GM21529 (cell line): Measurements from ENCODE around the gene VPS8.

Experiments used
- ATAC-seq: cut with Tn5 transposase; IDR thresholded peaks from one replicate; pipeline ENCODE4 v1.9.1; 2021; ENCODE audit not compliant: unreplicated experiment

Gene VPS8

DNA sequence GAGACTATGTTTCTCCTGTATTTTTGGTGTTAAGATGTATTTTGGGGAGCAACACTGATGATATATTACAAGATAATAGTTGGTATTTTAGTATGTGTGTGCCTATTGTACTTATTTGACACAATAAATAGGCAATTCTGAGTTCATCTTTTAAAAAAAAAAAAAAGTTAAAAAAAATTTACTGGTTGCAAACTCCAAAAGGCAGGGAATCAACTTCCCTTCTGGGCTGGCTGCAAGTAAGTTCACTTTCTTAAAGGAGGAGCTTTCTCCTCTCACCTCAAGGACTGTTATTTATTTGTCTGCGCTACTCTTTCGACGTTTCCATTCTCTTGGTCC lies 335 bp upstream of the VPS8 start:
- ATAC-seq: no peak

DNA sequence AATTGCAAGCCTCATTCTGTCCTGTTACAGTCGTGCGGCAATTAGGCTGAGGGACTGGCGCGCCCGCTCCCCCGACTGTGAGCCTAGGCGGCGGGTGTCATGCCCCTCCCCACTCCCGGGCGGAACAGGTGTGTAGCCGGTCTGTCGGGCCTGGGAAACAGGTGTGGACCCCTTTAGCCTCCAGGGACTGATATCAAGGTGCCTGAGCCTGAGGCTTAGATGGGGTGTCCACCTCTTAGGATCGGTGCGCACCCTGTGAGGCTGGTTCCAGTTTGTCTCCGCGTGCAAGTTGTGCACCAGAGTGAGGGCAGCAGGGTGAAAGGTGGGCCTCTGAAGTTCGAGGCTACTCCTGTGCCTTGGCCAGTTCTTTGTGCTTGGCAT lies 686 bp downstream of the VPS8 start:
- peak; percentile 24 for ATAC-seq

DNA sequence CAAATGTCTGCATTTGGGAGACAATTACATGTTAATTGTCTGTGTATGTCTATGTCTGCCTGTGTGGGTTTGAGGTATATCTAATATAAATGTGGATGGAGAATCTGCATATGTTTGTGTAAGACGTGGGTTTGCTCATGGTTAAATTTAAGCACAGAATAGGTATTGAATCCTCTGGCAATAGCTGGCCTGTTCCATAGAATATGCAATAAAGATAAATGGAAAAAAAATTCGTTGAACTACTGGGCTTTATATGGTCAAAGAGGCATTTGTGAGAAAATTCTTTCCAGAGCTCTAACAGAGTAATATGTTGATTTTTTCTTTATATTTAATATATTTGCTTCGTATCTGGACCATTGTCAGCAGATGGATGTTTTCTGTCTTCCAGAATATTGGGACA lies 1.4 kb downstream of the VPS8 start:
- ATAC-seq: no peak

DNA sequence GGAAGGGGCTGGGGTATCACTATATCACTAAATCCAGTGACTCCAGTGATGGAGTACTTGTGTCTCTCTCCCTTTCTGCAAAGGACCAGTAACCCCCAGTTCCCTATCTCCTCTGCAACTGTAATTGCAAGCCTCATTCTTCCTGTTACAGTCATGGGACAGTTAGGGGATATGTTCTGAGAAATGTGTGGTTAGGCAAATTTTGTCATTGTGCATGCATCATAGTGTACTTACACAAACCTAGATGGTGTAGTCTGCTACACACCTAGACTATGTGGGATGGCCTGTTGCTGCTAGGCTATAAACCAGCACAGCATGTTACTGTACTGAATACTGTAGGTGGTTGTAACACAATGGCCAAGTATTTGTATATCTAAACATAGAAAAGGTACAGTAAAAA lies 2.2 kb downstream of the VPS8 start:
- ATAC-seq: no peak

DNA sequence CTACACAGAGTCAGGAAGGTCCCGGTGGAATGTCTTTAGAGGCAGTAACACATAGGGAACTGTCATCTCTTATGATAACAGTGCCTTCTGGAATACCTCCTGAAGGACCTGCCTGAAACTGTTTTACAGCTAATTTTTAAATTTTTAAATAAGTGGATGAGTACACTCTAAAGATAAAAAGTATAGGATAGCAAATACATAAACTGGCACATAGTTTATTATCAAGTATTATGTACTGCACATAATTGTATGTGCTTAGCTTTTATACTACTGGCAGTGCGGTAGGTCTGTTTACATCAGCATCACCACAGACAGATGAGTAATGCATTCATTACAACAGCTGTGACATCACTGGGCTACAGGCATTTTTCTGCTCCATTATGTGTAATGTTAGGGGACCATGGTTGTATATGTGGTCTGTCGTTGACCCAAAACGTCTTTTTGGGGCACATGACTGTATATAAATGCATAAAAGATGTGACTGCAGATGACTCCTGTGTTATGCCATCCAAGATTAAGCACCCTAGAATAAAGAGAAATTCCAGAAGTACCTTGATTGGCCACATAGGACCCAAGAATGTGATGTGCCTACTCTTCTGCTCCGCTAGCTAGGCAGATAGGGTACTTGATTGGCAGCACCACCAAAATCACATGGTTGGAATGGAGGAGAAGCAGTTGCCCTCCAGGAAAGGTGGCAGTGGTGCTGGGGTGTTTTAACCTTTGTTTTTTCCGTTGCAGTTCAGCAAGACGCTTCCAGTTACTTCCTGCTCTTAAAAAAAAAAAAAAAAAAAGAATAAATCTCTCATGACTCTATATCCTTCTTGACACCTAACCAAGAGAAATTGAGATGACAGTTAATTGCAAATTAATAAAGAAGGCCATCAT lies 3.3 kb downstream of the VPS8 start:
- ATAC-seq: no peak

DNA sequence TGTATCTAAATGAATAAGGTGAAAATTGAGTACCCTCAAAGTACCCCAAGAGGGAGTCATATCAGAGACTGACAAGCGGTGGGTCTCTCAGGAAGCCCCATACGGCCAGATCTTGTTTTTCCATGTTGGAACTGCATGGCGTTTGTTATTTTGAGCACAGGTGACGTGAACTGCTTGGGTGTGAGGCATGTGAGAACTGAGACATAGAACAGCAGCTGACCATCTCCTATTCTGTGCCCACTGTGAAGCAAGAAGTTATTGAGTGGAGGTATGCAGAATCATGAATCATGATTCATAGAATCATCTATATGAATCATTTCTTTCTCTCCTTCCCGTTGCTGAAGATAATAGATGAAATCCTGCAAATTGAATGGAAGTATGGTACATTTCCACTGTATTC lies 4.6 kb downstream of the VPS8 start:
- no peak for ATAC-seq

DNA sequence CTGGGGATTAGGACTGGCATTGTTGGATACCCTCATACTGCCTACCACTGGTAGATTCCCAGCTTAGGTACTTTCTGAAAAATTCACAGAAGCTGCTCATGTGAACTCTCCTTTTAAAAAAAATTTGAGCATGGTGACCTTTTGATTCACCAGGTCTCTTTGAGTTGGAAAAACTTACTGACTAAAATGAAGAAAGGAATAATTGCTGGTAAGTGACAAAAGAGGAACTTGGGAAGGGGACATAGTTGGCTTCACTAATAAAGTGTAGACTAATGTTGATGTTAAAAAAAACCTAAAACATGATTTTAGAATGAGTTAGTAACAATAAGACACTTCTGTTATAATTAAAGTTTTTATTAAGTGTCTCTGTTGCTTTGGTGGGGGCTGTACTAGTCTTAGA lies 8.6 kb downstream of the VPS8 start:
- no peak for ATAC-seq

DNA sequence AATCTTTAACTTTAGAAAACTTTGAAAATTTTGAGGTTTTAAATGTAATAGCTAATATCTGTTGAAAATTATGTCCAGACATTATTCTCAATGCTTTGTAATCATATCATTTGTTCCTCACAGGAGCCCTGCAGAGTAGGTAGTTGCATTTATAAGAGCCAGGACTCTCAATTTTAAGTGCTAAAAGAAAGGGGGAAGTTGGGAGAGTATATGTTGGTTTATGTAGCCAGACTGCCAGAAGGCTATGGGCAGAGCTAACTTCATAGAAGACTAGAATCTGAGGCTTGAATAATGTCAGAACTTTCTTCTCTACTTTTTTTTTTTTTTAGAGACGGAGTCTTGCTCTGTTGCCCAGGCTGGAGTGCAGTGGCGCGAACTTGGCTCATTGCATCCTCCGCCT lies 9.1 kb downstream of the VPS8 start:
- ATAC-seq: no peak

DNA sequence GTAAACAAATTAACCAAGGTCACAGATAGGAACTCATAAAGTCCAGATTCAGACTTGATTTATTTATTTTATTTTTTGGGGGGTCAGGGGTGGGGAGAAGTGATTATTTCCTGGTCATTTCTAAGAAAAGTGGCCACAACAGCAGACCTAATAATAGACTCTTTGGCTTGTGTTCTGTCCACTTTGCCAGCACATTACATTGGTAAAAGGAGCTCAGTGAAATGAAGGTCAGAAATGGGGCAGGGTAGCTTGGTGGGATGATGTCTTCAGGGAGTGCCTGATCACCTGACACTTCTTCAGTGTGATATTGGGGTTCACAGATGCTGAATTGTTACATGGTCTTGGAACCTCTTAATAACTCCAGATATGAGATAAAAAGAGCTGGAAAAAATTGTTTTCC lies 10.1 kb downstream of the VPS8 start:
- ATAC-seq: no peak

DNA sequence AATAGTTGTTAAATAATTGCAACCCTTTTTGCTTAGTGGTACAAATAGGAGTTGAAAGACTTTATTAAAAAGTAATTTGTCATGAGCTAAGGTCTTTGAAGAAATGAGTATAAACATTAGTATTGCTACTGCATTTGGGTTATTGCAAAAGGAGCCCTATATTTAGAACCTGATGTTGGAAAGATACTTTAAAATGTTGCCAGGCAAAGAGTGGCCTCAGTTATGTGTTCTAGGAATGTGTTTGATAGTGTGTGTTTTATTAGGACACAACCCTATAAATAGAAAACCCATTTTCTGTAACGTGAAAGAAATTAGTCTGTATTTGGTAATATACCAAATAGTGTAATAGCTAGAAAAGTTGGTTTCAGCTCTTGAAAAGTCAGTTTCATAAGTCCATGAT lies 10.7 kb downstream of the VPS8 start:
- ATAC-seq: no peak

DNA sequence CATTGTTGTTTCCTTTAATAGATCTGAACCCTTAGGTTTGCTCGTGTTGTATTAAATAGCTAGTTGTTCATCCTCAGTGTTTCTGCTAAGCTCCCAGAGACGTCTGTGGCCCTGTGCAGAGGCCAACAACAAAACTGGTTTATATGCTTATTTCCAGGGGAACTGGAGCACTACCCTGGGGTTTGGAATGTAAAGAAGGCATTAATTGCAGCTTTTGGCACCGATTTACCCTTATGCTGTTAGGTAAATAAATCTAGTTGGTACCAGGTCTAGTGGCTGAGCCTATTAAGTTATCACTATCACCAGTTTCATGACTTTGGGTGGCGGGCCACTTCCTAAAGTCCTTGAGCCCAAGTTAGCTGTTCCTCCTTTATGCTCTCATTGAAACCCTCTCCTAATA lies 12.0 kb downstream of the VPS8 start:
- ATAC-seq: no peak

DNA sequence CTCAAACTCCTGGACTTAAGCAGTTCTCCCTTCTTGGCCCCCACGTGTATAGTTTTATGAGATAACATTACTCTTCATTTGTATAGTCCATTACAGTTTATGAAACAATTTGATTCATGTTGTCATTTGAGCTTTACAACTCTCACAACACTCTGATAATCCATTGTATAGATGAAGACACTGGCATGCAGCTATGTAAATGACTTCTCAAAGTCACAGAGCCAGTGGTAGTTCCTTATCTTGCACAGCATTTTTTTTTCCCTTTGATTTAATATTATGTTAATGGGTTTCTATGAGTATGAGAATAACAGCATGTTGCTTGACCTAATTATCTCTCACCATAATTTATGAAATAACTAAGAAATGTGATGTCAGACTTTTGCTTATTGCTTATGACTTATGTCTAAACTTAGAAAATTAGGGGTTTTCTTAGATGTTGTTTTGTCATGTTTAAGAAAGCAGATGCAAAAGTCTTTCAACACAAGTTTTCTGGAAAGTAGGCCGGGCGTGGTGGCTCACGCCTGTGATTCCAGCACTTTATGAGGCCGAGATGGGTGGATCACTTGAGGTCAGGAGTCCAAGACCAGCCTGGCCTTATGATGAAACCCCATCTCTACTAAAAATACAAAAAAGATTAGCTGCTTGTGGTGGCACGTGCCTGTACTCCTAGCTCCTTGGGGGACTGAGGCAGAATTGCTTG lies 13.3 kb downstream of the VPS8 start:
- no peak for ATAC-seq

DNA sequence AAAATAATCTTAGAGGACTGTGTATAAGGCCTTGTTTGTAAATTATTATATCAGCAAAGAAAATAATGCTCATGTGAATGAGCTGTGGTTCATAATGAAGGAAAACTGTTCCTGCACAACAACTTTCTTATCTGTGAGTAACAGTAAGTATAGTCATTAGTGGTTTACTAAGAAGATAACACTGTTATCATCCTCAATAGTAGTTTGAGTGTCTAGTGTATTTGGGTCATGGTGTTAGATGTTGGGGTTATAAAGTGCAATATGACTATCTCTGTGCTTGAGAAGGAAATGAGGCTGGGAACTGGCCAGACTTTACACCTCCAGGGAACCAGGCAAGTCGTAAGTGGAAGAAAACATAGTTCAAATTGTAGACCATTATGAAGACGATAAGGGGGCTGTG lies 15.6 kb downstream of the VPS8 start:
- no peak for ATAC-seq

DNA sequence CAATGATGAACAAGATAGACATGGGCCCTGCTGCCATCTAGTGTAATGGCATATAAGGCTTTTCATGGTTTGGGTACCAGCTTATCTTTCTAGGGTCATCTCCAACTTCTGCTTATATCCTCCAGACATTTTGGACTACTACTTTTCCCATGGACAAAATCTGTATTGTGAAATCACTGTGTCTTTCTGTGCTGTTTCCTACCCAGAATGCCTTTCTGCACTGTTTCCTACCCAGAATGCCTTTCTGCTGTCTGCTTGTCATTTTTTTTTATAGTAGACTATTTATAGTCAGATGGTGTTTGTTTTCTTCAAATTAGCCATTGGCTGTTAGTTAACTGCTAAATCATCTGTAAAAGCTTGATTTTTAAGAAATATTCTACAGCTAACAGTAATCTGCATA lies 20.1 kb downstream of the VPS8 start:
- ATAC-seq: no peak

DNA sequence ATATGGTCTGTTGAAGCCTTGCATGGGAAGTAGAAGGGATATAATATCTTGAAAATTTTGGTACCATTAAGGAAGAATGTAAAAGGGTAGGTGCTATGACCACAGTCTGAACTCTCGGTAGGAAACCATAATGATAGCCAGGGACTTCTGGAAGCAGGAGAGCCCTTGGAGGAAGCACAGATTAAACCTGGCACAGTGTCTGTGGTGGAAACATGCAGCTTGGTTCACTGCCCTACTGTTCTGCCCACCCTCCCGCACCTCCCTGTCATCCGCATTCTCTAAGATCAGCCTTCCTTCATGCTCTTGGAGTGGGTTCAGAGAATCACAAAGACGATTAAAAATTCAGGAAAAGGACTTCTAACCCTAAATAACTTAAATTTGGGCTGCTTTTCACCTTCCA lies 20.9 kb downstream of the VPS8 start:
- ATAC-seq: no peak

DNA sequence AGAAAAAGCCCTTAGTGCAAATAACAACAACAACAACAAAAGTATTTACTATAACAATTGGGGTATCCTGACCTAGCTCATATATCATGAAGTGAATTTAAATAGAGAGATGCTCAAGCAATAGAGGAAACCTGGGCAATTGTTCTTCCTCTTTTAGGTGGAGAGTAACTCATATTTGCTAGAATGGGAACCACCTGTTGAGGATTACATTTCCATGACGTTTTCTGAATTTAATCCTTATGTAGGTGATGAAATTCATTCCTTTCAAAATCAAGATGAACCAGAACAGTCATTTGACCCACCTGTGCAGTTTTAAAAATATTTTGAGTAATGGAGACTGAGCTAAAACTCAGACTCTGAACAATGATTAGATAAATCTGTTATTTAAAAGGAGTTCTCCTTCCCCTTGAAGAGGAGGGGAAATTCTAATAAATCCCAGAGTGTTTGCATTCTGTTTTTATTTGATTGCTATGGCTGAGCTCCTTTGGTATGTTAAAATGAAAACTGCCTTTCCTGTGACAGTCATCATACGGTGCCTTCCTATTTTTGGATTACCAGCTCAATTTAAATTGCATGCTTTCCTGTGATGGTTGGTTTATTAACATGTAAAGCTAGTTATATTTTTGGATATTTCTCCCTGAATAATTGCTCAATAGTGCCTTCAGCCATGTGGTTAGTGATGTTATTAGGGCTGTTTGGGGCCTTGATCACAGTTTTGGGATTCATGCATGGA lies 24.3 kb downstream of the VPS8 start:
- ATAC-seq: no peak

DNA sequence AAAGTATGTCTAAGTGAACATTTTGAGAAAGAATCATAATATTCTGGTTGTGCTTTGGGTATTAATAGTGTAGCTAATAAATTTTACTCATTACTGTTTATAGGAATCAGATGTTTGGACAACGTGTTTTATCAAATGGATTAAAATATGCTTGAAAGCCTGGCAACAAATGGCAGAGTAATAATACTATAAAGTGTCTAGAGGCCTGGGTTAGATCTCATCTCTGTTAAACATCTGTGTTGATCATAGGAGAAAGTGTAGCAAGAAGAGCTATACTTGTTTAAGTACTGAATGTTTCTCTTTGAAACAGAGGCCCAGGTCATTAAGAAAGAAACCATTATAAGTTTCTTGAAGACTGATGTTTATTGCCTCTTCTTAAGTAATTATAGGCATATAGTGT lies 30.5 kb downstream of the VPS8 start:
- ATAC-seq: no peak

DNA sequence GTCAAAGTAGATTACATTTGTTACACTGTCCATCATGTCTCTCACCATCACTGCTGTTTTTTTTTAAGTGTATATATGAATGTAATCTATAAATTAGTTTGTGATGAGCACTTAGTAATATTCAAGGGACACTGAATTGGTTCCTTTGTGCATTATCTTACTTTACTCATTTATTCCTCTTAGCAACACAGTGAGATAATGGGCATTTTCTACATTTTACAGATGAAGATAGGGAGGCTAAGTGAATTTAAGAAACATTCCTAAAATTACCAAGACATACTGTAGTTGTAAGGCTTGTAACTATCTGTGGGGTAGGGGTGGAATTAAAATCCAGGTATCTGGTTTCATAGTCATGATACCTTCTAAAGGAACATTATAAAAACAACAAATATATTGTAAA lies 33.9 kb downstream of the VPS8 start:
- ATAC-seq: no peak

DNA sequence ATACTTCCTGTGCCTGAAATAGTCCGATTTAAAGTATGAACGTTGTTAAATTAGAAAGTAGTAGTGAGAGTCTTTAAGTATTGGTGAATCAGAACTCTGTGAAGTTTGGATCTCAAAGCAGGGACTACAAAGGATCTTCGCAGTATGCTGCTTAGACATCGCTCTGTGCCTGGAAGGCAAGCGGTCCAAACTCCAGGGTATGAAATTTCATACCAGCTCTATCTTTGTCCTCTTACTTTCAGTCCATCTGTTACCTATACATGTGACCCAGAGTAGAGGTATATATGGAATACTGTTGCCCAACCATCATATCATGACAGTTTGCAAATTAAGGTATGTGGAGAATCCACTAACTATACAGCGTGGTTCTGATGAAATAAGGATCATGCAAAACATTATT lies 34.5 kb downstream of the VPS8 start:
- ATAC-seq: no peak

DNA sequence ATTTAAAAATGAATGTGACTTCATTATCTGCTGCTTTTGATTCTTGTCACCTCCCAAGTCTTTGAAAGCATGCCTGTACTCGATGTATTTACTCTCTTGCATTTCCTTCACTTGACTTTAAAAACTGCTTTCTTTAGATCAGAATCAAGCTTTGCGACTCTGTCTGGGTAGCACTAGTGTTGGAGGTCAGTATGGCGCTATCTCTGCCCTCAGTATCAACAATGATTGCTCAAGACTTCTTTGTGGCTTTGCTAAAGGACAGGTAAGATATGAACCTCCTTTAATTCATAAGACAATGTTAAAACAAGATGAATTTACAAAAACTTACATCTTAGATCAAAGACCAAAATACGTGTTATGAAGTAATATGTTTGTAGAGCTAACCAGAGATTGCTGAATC lies 37.0 kb downstream of the VPS8 start:
- no peak for ATAC-seq

DNA sequence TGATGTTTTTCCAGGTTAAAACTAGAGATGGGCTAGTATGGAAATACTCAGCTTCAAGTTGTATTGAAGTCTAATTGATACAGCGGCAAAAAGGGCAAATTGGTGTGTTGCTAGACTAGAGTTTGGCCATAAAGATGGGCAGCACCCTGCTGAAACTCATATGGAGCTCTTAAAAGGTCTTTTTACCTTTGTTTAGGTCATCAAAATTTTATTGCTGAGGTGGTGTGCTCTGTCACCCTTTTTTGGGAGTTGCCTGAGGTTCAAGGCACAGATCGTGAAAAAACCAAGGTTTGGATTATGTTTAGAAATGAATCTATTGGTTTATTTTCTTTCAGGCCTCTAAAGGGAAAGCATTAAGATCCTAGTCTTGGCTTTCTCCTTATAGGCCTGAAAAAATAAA lies 38.2 kb downstream of the VPS8 start:
- ATAC-seq: no peak

DNA sequence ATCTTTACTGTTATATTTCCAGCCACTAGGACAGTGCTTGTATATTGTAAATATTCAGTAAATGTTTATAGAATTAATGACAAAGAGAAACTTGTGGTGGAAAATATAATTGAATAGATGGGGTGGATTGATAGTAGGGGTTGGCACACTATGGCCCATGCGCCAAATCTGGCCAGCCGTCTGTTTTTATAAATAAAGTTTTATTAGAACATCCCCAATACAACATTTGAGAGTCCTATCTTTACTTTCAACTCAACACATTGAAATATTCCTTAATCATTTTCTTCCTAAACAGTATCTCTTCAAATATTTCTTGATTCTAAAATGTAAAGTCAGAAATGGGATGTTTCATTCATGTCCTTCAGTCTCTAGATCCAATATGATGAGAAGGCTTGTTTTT lies 45.1 kb downstream of the VPS8 start:
- no peak for ATAC-seq
